ENCODE results near the gene C11orf52. TPM values are rescaled to one million over a fixed set of nuclear protein-coding genes. Genes with fewer than 3 reads are reported as not detected.

The C11orf52 gene
- polyA plus RNA-seq, 4 donors: 10.3 to 33.5 (median 24.9) TPM

DNA sequence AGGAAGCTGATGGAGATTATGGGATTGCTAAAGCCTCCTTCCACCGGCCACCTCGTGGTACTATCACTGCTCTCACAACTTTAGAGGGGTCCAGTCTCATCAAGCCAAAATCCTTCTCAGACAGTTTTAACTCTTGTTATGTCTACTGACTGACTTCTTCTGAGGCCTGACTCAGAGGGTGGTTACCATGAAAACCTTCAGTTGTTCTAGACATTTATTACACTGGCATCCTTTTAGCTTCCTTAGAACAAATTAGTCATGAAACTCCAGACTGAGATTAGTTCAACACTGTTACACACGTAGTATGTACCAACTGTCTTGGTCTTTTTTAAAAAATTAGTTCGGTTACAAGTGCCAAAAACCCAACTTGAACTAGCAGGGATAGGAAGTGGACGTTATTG lies 25.9 kb downstream of the C11orf52 start:
- Histone ChIP-seq H3K27me3 (ENCODE audit: control insufficient read depth in 3 of 3, insufficient read depth in 3 of 3, low read length in 3 of 3) (no peaks in the 10 kb centered on the region), H3K36me3 (ENCODE audit: control insufficient read depth in 3 of 3, insufficient read depth in 2 of 3, low read depth in 1 of 3, low read length in 3 of 3) (no peaks in the 10 kb centered on the region), H3K27ac (ENCODE audit: low read depth in 1 of 3, low read length in 2 of 3) (peak overlapping the region in 1 of 3 donors; percentile 36), H3K4me3 (ENCODE audit: low read depth in 1 of 3, low read length in 3 of 3) (no peak overlapping the region), H3K9me3 (ENCODE audit: control insufficient read depth in 2 of 2, insufficient read depth in 1 of 2, low read depth in 1 of 2, low read length in 1 of 2) (no peaks in the 10 kb centered on the region), H3K4me1 (ENCODE audit: control insufficient read depth in 3 of 3, insufficient read depth in 2 of 3, low read depth in 1 of 3, low read length in 2 of 3) (peaks cover 0 to 6% (median 0%) of the 10 kb centered on the region in 3 donors)
- DNase-seq (no peak), FAIRE-seq (no peak)
- 73 to 83% (median 83%) methylated on average over 5 of the region's 5 CpGs for WGBS, 3 donors

DNA sequence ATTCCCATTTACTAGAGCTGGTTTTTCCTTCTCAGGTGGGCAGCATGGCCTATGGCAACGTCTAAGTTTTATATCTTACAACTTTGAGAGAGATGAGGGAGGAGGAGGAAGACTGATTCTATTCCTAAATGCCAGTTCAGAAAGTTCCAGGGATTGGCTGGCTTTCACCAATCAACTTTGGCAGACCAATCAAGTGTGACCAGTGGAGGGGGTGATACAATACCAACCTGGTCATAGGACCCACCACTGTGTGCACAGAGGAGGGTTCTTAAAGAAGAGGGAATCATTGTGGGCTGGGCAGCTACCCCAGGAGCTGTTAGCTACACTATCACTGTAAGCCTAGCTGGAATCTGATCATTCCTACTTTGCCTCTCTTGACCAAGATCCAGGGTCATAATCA lies 26.5 kb downstream of the C11orf52 start:
- Histone ChIP-seq H3K9me3 (ENCODE audit: control insufficient read depth in 2 of 2, insufficient read depth in 1 of 2, low read depth in 1 of 2, low read length in 1 of 2) (no peaks in the 10 kb centered on the region), H3K27ac (ENCODE audit: low read depth in 1 of 3, low read length in 2 of 3) (peak overlapping the region in 1 of 3 donors; percentile 36), H3K4me3 (ENCODE audit: low read depth in 1 of 3, low read length in 3 of 3) (no peak overlapping the region), H3K4me1 (ENCODE audit: control insufficient read depth in 3 of 3, insufficient read depth in 2 of 3, low read depth in 1 of 3, low read length in 2 of 3) (peaks cover 0 to 6% (median 0%) of the 10 kb centered on the region in 3 donors), H3K36me3 (ENCODE audit: control insufficient read depth in 3 of 3, insufficient read depth in 2 of 3, low read depth in 1 of 3, low read length in 3 of 3) (no peaks in the 10 kb centered on the region), H3K27me3 (ENCODE audit: control insufficient read depth in 3 of 3, insufficient read depth in 3 of 3, low read length in 3 of 3) (no peaks in the 10 kb centered on the region)
- no peak for FAIRE-seq
- DNase-seq: no peak
- WGBS, 3 donors: 73 to 83% (median 76%) methylated on average over 1 of the region's 1 CpG

DNA sequence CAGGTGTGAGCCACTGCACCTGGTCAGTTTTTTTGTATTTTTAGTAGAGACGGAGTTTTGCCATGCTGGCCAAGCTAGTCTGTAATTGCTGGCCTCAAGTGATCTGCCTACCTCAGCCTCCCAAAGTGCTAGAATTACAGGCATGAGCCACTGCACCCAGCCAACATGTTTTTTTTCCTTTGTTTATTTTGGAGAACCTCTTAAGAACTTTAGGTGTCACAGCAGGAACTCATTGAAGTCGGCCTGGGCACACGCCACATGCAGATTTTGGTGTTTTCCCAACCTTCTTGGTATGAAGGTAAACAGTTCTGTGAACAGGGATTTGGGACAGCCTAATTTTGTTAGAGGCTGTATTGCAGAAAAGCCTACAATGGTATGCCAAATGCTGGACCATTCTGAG lies 27.8 kb downstream of the C11orf52 start:
- no peak for DNase-seq
- Histone ChIP-seq H3K27me3 (ENCODE audit: control insufficient read depth in 3 of 3, insufficient read depth in 3 of 3, low read length in 3 of 3) (no peaks in the 10 kb centered on the region), H3K9me3 (ENCODE audit: control insufficient read depth in 2 of 2, insufficient read depth in 1 of 2, low read depth in 1 of 2, low read length in 1 of 2) (peaks cover 0 to 1% of the 10 kb centered on the region in 2 donors), H3K36me3 (ENCODE audit: control insufficient read depth in 3 of 3, insufficient read depth in 2 of 3, low read depth in 1 of 3, low read length in 3 of 3) (no peaks in the 10 kb centered on the region), H3K4me1 (ENCODE audit: control insufficient read depth in 3 of 3, insufficient read depth in 2 of 3, low read depth in 1 of 3, low read length in 2 of 3) (peaks cover 0 to 6% (median 0%) of the 10 kb centered on the region in 3 donors), H3K4me3 (ENCODE audit: low read depth in 1 of 3, low read length in 3 of 3) (no peak overlapping the region), H3K27ac (ENCODE audit: low read depth in 1 of 3, low read length in 2 of 3) (no peak overlapping the region)
- FAIRE-seq: no peak
- WGBS, 3 donors: 79 to 88% (median 82%) methylated on average over 3 of the region's 3 CpGs

DNA sequence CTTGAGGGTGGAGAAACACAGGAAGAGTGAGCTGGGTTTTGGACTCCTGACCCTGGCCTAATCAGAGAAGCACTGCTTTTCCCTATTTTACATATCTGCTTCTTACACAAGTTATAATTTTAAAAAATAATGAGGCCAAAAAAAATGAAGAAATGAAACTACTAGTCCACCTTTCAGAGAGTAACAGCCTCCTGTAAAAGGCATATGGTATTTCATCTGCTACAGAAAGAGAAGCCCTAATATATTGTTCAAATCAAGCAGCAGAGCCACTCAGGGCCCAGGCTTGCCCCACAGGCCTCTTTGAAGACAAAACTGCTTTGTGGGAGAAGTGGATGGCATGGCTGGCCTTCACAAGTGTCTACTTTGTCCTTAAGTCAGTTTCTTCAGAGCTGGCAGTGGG lies 28.4 kb downstream of the C11orf52 start:
- no peaks in the 10 kb centered on the region for H3K36me3 ChIP-seq (ENCODE audit: control insufficient read depth in 3 of 3, insufficient read depth in 2 of 3, low read depth in 1 of 3, low read length in 3 of 3)
- DNase-seq: no peak
- no peak for FAIRE-seq
- H3K4me1 ChIP-seq (ENCODE audit: control insufficient read depth in 3 of 3, insufficient read depth in 2 of 3, low read depth in 1 of 3, low read length in 2 of 3): peaks cover 0 to 6% (median 0%) of the 10 kb centered on the region in 3 donors
- H3K4me3 ChIP-seq (ENCODE audit: low read depth in 1 of 3, low read length in 3 of 3): no peak overlapping the region
- H3K27me3 ChIP-seq (ENCODE audit: control insufficient read depth in 3 of 3, insufficient read depth in 3 of 3, low read length in 3 of 3): no peaks in the 10 kb centered on the region
- no peak overlapping the region for H3K27ac ChIP-seq (ENCODE audit: low read depth in 1 of 3, low read length in 2 of 3)
- peaks cover 0 to 5% of the 10 kb centered on the region in 2 donors for H3K9me3 ChIP-seq (ENCODE audit: control insufficient read depth in 2 of 2, insufficient read depth in 1 of 2, low read depth in 1 of 2, low read length in 1 of 2)

DNA sequence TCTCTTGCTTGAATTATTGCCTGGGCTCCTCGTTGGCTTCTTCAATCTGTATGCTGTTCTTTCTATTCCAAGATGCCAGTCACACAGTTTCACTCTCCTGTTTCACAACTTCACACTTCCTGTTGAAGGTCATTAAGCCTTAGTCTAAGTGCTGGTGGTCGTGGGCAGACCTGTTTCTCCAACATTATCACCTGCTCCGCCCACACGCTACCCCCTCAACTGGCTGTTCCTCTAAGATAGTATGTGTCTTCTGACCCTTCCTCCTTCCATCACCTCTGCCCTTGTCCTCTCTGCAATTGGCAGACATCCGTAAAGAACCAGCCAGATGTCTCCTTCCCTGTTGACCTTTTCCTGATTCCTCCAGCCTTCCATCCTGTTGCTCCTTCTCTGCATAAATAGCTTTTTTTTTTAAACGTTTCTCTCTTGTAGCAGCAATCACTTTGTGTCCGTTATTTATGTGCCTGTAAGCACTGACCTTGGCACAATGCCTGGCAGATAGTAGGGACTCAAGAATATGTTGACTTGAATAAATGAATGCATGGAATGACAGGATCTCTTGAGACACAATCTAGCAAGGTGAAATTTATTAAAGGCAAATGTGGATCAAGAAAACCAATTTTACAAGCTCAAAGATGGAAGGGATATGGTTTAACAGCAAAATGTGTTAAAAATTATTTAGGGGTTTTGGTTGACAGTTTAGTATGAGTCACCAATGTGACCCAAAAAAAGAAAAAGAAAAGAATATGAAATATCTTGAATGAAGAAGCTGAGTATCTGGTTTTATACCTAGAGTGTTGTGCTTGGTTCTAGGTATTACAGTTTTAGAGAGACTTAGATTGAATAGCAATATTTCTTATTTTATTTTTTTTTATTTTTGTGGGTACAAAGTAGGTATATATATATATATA lies 31.1 kb downstream of the C11orf52 start:
- no peak for DNase-seq
- Histone ChIP-seq H3K27ac (ENCODE audit: low read depth in 1 of 3, low read length in 2 of 3) (no peak overlapping the region), H3K4me1 (ENCODE audit: control insufficient read depth in 3 of 3, insufficient read depth in 2 of 3, low read depth in 1 of 3, low read length in 2 of 3) (peaks cover 0 to 6% (median 0%) of the 10 kb centered on the region in 3 donors), H3K36me3 (ENCODE audit: control insufficient read depth in 3 of 3, insufficient read depth in 2 of 3, low read depth in 1 of 3, low read length in 3 of 3) (no peaks in the 10 kb centered on the region), H3K27me3 (ENCODE audit: control insufficient read depth in 3 of 3, insufficient read depth in 3 of 3, low read length in 3 of 3) (no peaks in the 10 kb centered on the region), H3K4me3 (ENCODE audit: low read depth in 1 of 3, low read length in 3 of 3) (no peak overlapping the region), H3K9me3 (ENCODE audit: control insufficient read depth in 2 of 2, insufficient read depth in 1 of 2, low read depth in 1 of 2, low read length in 1 of 2) (peaks cover 0 to 5% of the 10 kb centered on the region in 2 donors)
- FAIRE-seq: no peak
- WGBS, 3 donors: 52 to 55% (median 55%) methylated on average over 7 of the region's 7 CpGs

DNA sequence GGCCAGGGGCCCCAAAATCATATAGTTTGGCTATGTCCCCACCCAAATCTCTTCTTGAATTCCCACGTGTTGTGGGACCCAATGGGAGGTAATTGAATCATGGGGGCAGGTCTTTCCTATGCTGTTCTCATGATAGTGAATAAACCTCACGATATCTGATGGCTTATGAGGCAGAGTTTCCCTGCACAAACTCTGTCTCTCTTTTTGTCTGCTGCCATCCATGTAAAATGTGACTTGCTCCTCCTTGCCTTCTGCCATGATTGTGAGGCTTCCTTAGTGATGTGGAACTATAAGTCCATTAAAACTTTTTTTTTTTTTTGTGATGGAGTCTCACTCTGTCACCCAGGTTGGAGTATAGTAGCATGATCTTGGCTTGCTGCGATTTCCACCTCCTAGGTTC lies 32.9 kb downstream of the C11orf52 start:
- Histone ChIP-seq H3K27me3 (ENCODE audit: control insufficient read depth in 3 of 3, insufficient read depth in 3 of 3, low read length in 3 of 3) (no peaks in the 10 kb centered on the region), H3K27ac (ENCODE audit: low read depth in 1 of 3, low read length in 2 of 3) (no peak overlapping the region), H3K4me1 (ENCODE audit: control insufficient read depth in 3 of 3, insufficient read depth in 2 of 3, low read depth in 1 of 3, low read length in 2 of 3) (peaks cover 0 to 6% (median 0%) of the 10 kb centered on the region in 3 donors), H3K9me3 (ENCODE audit: control insufficient read depth in 2 of 2, insufficient read depth in 1 of 2, low read depth in 1 of 2, low read length in 1 of 2) (peaks cover 0 to 5% of the 10 kb centered on the region in 2 donors), H3K36me3 (ENCODE audit: control insufficient read depth in 3 of 3, insufficient read depth in 2 of 3, low read depth in 1 of 3, low read length in 3 of 3) (no peaks in the 10 kb centered on the region), H3K4me3 (ENCODE audit: low read depth in 1 of 3, low read length in 3 of 3) (no peak overlapping the region)
- FAIRE-seq: no peak
- no peak for DNase-seq
- 89 to 95% (median 91%) methylated on average over 3 of the region's 3 CpGs for WGBS, 3 donors

- H3K36me3 ChIP-seq (ENCODE audit: control insufficient read depth in 3 of 3, insufficient read depth in 2 of 3, low read depth in 1 of 3, low read length in 3 of 3): peaks cover 0 to 4% (median 0%) of the 10 kb centered on the region in 3 donors
- H3K27me3 ChIP-seq (ENCODE audit: control insufficient read depth in 3 of 3, insufficient read depth in 3 of 3, low read length in 3 of 3): no peaks in the 10 kb centered on the region
- H3K4me1 ChIP-seq (ENCODE audit: control insufficient read depth in 3 of 3, insufficient read depth in 2 of 3, low read depth in 1 of 3, low read length in 2 of 3): no peaks in the 10 kb centered on the region
- no peak overlapping the region for H3K27ac ChIP-seq (ENCODE audit: low read depth in 1 of 3, low read length in 2 of 3)
- H3K4me3 ChIP-seq (ENCODE audit: low read depth in 1 of 3, low read length in 3 of 3): no peak overlapping the region
- FAIRE-seq (no peak), DNase-seq (no peak)
- H3K9me3 ChIP-seq (ENCODE audit: control insufficient read depth in 2 of 2, insufficient read depth in 1 of 2, low read depth in 1 of 2, low read length in 1 of 2): peaks cover 0 to 5% of the 10 kb centered on the region in 2 donors
- WGBS, 3 donors: 88 to 95% (median 91%) methylated on average over 4 of the region's 4 CpGs
Observed at GRCh38 chr11:111954154-111954553, 35.4 kb downstream of the C11orf52 start.

DNA sequence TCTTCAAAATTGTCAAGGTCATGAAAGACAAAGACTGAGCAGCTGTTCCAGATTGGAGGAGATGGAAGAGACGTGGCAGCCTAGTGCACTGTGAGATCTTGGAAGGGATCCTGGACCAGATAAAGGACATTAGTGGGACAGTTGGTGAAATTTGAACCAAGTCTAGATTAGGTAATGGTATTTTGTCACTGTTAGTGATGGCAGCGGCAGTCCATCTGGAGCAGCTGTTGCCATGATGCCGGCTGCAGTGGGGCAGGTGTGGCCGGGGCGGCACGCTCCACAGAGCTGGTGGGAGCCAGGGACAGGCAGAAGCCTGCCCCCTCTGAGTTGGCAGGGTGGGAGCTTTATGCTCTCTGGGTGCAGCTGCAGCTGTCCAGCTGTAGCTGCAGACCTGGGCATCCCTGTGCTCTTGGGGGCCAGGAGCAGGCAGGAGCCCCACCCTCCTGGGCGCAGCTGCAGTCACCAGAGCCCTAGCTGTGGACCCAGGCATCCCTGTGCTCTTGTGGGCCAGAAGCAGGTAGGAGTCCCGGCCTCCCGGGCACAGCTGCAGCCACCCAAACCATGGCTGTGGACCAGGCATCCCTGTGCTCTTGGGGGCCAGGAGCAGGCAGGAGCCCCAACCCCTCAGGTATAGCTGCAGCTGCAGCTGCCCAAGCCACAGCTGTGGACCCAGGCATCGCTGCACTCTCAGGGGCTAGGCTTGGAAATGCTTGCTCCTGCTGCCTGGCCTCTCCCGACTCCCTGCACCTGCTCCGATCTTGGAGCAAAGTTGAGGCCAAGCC lies 39.1 kb downstream of the C11orf52 start:
- Histone ChIP-seq H3K9me3 (ENCODE audit: control insufficient read depth in 2 of 2, insufficient read depth in 1 of 2, low read depth in 1 of 2, low read length in 1 of 2) (no peaks in the 10 kb centered on the region), H3K4me1 (ENCODE audit: control insufficient read depth in 3 of 3, insufficient read depth in 2 of 3, low read depth in 1 of 3, low read length in 2 of 3) (peaks cover 0 to 6% (median 0%) of the 10 kb centered on the region in 3 donors), H3K4me3 (ENCODE audit: low read depth in 1 of 3, low read length in 3 of 3) (no peak overlapping the region), H3K27ac (ENCODE audit: low read depth in 1 of 3, low read length in 2 of 3) (no peak overlapping the region), H3K27me3 (ENCODE audit: control insufficient read depth in 3 of 3, insufficient read depth in 3 of 3, low read length in 3 of 3) (no peaks in the 10 kb centered on the region), H3K36me3 (ENCODE audit: control insufficient read depth in 3 of 3, insufficient read depth in 2 of 3, low read depth in 1 of 3, low read length in 3 of 3) (peaks cover 0 to 4% (median 0%) of the 10 kb centered on the region in 3 donors)
- no peak for DNase-seq
- WGBS, 3 donors: 77 to 89% (median 82%) methylated on average over 12 of the region's 12 CpGs
- FAIRE-seq: no peak
